Measurements from ENCODE around the gene HMSD.

GRCh38 chr18:63977040-63977439 lies 27.9 kb downstream of the HMSD start:
- TF ChIP-seq YY1 (IDR thresholded peaks at IDR 0.05; ENCODE audit: insufficient read depth, insufficient read length) (no peak), ZNF274 (IDR thresholded peaks at IDR 0.05; ENCODE audit: low read depth, low read length) (no peak)
